ENCODE data around the gene HIVEP3. TPM values are rescaled to one million over a fixed set of nuclear protein-coding genes. Genes with fewer than 3 reads are reported as not detected.

HIVEP3 gene
- total RNA-seq, 1 experiment from 2014 or later = 3.1 TPM

GRCh38 chr1:41547781-41548560 is 370.8 kb downstream of the HIVEP3 start:
- Histone ChIP-seq H3K9me3 (ENCODE audit: low read depth, low read length, poor library complexity, severe bottlenecking) (no peaks in the 10 kb centered on the region), H3K27ac (ENCODE audit: low read depth, low read length, poor library complexity, severe bottlenecking) (no peak overlapping the region), H3K36me3 (ENCODE audit: insufficient read depth, low read length, poor library complexity, severe bottlenecking) (no peaks in the 10 kb centered on the region), H3K27me3 (replicated peaks; ENCODE audit: insufficient read depth, low read depth, low read length, poor library complexity) (no peaks in the 10 kb centered on the region), H3K4me1 (ENCODE audit: insufficient read depth, low read length, poor library complexity, severe bottlenecking) (no peaks in the 10 kb centered on the region), H3K4me3 (ENCODE audit: low read depth, low read length, poor library complexity, severe bottlenecking) (no peak overlapping the region)
- TF ChIP-seq CTCF (conservative IDR thresholded peaks at IDR 0.05; ENCODE audit: low read depth, low read length) (no peak), EZH2 (IDR thresholded peaks at IDR 0.05; ENCODE audit: borderline replicate concordance, low read depth, low read length, poor library complexity, severe bottlenecking) (no peak)
- BruUV-seq (replicated peaks) = no TSS peak
- intact Hi-C loops (cut with micrococcal nuclease; ENCODE audit: unreplicated experiment) = no loop called here
- ChIA-PET CTCF (no interaction called here), POLR2A (ENCODE audit: low non-redundant PET) (no interaction called here)
- no peak for DNase-seq (ENCODE audit: low spot score)

- H3K27ac ChIP-seq (ENCODE audit: low read depth, low read length, poor library complexity, severe bottlenecking) = no peak overlapping the region
- no peak for DNase-seq (ENCODE audit: low spot score)
- no peak for TF ChIP-seq EZH2 (IDR thresholded peaks at IDR 0.05; ENCODE audit: borderline replicate concordance, low read depth, low read length, poor library complexity, severe bottlenecking)
- no peak for TF ChIP-seq CTCF (conservative IDR thresholded peaks at IDR 0.05; ENCODE audit: low read depth, low read length)
- no peaks in the 10 kb centered on the region for H3K27me3 ChIP-seq (replicated peaks; ENCODE audit: insufficient read depth, low read depth, low read length, poor library complexity)
- no peaks in the 10 kb centered on the region for H3K4me1 ChIP-seq (ENCODE audit: insufficient read depth, low read length, poor library complexity, severe bottlenecking)
- POLR2A ChIA-PET (ENCODE audit: low non-redundant PET) = no interaction called here
- no peaks in the 10 kb centered on the region for H3K36me3 ChIP-seq (ENCODE audit: insufficient read depth, low read length, poor library complexity, severe bottlenecking)
- intact Hi-C loops (cut with micrococcal nuclease; ENCODE audit: unreplicated experiment) = no loop called here
- CTCF ChIA-PET = no interaction called here
- no peaks in the 10 kb centered on the region for H3K9me3 ChIP-seq (ENCODE audit: low read depth, low read length, poor library complexity, severe bottlenecking)
- H3K4me3 ChIP-seq (ENCODE audit: low read depth, low read length, poor library complexity, severe bottlenecking) = no peak overlapping the region
- BruUV-seq (replicated peaks) = no TSS peak
Measured at GRCh38 chr1:41547336-41547735, 371.4 kb downstream of the HIVEP3 start.

GRCh38 chr1:41546833-41547135 is 371.9 kb downstream of the HIVEP3 start:
- no peak overlapping the region for H3K4me3 ChIP-seq (ENCODE audit: low read depth, low read length, poor library complexity, severe bottlenecking)
- intact Hi-C loops (cut with micrococcal nuclease; ENCODE audit: unreplicated experiment) = no loop called here
- no peaks in the 10 kb centered on the region for H3K4me1 ChIP-seq (ENCODE audit: insufficient read depth, low read length, poor library complexity, severe bottlenecking)
- no peaks in the 10 kb centered on the region for H3K27me3 ChIP-seq (replicated peaks; ENCODE audit: insufficient read depth, low read depth, low read length, poor library complexity)
- H3K9me3 ChIP-seq (ENCODE audit: low read depth, low read length, poor library complexity, severe bottlenecking) = no peaks in the 10 kb centered on the region
- no peak overlapping the region for H3K27ac ChIP-seq (ENCODE audit: low read depth, low read length, poor library complexity, severe bottlenecking)
- BruUV-seq (replicated peaks) = no TSS peak
- TF ChIP-seq EZH2 (IDR thresholded peaks at IDR 0.05; ENCODE audit: borderline replicate concordance, low read depth, low read length, poor library complexity, severe bottlenecking) = no peak
- TF ChIP-seq CTCF (conservative IDR thresholded peaks at IDR 0.05; ENCODE audit: low read depth, low read length) = no peak
- H3K36me3 ChIP-seq (ENCODE audit: insufficient read depth, low read length, poor library complexity, severe bottlenecking) = no peaks in the 10 kb centered on the region
- ChIA-PET CTCF (no interaction called here), POLR2A (ENCODE audit: low non-redundant PET) (no interaction called here)
- no peak for DNase-seq (ENCODE audit: low spot score)
